Ammon's horn (tissue), 1 donor: ENCODE results near the gene PDLIM7.
"Not testable (repeated sequence)": the region's sequence is repeated elsewhere in the genome, so short reads cannot be mapped to it uniquely, and the experiment has no call there.

ENCODE experiments used
- DNase-seq: peaks from one replicate; pipeline ENCODE4 v3.0.0-alpha.2; 2016; ENCODE audit warnings: low spot score

Gene PDLIM7, protein sequence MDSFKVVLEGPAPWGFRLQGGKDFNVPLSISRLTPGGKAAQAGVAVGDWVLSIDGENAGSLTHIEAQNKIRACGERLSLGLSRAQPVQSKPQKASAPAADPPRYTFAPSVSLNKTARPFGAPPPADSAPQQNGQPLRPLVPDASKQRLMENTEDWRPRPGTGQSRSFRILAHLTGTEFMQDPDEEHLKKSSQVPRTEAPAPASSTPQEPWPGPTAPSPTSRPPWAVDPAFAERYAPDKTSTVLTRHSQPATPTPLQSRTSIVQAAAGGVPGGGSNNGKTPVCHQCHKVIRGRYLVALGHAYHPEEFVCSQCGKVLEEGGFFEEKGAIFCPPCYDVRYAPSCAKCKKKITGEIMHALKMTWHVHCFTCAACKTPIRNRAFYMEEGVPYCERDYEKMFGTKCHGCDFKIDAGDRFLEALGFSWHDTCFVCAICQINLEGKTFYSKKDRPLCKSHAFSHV

DNA sequence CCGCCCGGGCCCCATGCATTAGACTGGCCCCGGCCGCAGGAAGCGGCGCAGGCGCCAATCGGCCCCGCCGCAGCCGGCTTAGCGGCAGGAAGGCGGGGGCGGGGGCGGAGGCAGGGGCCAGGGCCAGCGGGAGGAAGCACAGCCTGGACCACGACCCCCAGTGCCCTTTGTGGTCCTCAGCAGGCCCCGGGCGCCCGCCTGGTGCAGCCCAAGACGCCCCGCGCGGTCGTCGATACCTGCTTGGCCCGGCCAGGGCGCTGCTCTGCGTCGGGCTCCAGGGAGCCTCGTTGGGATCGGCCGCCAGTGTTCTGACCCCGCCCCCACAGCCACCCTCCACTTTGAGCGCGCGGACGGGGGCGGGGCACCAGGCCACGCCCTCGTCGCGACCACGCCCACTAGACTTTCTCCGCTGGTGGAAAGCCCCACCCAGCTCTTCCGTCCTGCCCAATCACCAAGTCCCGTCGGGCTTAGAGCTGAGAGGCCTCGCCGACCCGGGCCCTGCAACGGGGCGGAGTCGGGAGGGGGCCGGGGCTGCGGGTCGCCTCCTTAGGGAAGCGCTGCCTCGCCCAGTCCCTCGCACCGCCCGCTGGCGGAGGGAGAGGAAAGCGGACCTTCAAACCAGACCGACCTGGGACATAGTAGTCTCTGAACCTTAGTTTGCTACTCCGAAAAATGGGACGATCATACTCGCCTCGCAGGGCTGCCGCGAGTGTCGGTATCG is at the start of gene PDLIM7:
Gene PDLIM7, minus strand, starts transcription at position 313 of the 721 bp plus-strand sequence. CDS start 1,092 bp downstream, outside the sequence.
- peak; percentile 95 for DNase-seq

DNA sequence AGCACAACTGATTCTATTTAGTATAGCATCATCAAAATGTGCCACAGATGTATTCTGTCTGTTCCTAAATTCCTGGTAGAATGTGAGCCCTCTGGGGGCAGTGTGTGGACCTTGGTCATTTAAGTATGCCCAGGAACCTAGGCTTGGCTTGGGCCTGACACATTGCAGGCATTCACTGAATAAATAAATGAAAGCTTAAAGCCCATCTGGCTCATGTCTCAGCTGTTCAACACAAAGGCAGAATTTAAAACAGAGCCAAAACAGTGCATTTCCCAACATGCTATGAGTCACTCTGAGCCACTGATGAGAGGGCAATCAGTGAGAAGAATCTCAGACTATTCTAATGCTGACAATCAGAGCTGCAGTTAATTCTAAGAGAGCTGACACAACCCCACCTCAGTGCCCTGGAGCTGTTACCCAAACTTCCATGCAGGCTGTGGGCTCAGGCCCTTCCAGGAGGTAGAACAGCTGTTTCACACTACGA is 48.9 kb upstream of the PDLIM7 start:
- DNase-seq: peak; percentile 80

DNA sequence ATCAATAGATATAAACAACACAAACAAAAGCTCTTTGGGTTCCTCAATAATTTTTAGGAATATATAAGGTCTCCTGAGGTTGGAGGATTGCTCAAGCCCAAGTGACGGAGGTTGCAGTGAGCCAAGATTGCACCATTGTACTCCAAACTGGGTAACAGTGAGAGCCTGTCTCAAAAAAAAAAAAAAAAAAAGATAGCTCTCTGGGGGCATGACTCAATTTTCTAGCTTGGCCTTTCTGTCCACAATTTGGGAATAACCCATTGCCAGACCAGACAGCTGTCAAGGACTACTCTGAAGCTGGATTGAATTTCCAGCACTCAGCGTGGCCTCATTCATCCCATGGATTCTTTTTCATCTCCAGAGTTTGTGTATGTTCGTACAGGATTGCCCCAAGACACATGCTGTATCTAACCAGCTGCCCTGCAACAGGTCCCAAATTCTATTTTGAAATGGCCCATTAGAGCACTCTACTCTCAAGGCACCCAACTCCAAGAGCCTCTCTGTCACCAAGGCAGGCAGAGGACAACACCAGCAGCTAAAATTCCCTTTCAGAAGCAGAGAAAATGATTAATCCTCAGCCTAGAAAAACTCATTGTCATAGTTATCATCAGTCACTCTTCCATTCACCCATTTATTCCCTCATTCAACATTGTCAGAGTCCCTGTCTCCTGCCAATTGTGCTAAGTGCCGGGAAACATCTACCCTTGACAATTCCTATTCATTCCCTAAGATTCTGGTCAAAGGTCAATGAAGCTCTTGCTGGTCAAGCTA is 48.3 kb upstream of the PDLIM7 start:
- no peak for DNase-seq

DNA sequence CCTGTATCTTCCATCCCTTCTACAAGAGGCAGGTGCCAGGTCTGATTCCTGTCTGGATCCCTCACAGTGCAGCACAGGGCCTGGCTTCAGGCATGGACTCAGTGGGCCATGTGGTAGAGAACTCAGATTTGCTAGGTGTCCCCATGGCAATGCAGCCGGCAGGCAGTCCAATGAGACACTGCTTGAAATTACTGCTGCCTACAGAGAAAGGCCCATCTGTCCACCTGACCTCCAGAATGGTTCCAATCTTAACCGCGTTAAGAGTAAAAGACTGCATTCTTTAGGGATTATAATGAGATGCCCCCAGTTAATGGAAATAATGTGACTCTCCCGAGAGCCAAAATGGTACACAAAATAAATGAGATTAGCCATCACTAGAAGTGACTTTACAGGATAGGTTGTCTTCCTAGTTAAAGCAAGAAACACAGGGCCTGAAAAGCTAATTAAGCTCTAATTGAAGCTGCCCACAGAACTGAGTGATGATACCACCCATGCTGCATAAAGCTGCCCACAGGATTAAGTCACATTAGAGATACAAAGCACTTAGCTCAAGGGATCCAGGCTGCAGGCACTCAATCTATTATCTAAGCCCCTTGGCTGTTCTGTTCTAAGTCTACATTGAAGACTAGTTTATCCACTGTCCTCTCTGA is 45.5 kb upstream of the PDLIM7 start:
- no peak for DNase-seq

DNA sequence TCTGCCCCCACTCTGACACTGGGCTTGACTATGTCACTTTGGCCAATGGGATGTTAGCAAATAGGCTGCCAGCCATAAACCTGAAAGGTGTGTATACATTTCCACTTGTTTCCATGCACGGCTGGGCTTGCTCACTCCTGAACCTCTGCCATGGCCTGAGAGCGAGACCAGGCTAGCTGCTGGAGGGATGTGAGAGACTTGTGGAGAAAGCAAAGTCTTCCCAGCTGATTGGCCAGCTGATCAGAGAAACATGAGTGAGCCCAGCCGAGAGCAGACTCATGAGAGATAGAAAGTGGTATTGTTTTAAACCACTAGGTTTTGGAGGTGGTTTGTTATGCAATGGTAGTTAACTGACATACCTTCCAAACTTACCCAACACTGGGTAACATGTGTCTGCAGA is 43.0 kb upstream of the PDLIM7 start:
- no peak for DNase-seq

DNA sequence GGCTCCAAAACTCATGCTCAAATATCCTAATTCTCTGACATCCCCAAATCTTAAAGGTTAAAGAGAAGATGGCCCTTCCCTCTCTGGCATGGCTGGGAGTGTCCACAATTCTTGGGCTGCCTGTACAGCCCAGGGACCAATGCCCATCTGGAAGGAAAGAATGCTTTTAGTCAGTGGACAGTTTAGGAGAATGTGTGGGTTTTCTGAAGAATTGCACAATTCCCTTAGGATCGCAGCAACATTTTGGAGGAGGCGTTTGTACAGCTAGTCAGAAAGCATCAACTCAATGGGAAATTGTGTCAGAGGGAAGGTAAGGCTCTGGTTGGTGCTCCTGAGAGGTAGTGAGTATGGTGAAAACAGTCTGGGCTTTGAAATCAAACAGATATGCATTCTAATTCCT is 42.0 kb upstream of the PDLIM7 start:
- no peak for DNase-seq

DNA sequence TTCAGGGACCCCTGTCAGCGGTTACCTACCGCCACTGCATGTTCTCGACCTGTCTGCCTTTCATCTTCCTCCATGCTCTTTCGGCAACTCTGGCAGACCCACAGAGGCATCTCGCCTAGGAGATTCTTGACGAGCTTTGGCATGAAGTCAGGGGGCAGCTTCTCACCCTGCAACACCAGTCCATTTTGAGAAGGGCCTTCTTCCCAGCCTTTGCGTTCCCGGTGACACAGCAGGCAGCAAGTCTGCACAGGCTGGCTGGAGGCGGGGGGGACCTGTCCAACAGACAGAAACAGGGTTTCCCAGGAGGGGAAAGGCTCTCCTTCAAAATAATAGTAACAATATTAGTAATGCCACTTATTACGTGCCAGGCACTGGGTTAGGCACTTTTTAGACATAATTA is 41.5 kb upstream of the PDLIM7 start:
- no peak for DNase-seq

DNA sequence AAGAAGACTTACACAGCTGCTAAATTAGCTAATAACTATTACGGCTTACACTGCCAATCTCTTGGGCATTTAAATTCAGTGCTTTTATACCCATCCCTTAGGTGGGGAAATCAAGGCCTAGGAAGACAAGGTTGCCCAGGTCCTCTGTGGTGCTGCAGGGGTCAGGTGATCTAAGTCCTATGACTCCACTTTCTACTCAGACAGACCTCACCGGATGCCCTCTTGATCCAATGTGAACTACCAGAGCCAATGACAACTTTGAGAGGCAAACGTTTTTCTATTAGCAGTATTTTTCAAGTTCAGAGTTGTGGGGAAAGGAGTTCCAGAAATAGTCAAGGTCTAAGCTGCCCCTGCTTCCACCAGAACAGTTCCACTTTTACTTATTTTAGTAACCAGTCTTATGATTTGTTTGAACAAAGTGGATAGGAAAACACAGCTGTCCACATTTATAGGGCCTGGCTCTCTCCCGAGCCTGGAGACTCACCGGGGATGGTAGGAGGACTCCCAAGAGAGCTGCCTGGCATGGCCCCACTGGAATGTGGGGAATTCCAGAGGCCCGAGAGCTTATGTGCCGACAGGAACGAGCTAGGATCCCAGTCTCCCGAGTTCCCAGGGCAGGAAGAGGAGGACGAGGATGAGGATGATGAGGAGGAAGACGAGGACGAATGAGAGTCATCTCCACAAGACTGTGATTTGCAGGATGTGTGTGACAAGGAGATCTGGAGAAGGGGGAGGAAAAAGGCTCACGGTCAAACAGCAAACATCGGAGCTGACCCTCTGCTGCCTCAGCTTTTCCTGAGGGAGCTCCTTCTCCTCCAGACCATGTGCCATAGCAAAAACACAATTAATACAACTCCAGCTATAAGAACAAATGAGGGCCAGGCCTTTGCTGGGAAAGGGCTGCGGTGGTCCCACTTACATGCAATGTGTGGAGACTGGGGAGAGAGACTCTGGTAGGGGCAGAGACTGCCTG is 40.3 kb upstream of the PDLIM7 start:
- no peak for DNase-seq

DNA sequence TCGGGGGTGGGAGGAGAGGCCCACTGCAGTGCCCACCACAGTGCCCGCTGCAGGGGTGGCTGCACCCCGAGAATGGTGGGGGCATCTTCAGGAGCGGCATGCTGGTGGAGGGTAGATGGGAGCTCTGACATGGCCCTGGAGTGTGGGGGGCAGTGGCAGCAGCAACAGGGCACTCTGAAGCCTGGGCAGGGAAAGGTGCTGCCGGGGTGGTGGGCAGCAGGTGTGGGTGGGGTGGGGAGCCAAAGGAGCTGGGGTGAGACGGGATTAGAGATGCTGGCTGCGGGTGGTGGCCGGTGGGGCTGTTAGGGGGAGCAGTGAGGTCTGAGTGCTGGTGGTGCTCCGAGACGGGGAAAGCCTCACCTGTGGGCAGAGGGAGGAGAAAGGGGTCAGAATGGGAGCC is 39.0 kb upstream of the PDLIM7 start:
- DNase-seq: no peak

DNA sequence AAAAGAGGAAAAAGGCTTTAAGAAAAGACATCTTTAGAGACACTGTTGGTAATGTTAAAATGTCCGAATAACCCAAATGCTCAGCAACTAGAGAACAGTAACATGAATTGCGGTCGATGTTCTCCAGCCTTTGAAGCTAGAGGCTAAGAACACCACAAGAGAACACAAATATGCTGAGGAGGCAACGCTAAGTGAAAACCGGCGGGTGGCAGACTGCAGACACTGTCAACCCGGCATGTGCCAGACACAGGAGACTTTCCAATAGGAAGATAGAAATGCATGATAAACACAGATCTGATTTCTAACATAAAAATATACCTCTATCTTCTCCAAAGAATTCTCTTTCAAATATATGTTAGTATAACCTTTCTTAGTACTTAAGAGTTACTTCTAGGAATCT is 37.7 kb upstream of the PDLIM7 start:
- peak; percentile 58 for DNase-seq

DNA sequence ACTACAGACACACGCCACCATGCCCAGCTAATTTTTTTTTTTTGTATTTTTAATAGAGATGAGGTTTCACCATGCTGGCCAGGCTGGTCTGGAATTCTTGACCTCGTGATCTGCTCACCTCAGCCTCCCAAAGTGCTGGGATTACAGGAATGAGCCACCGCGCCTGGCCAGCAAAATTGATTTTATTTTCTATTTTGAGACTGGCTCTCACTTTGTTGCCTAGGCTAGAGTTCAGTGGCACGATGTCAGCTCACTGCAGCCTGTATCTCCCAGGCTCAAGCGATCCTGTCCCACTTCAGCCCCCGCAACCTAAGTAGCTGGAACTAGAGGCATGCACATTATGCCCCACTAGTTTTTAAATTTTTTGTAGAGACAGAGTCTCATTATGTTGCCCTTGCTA is 37.0 kb upstream of the PDLIM7 start:
- DNase-seq: not testable (repeated sequence)

DNA sequence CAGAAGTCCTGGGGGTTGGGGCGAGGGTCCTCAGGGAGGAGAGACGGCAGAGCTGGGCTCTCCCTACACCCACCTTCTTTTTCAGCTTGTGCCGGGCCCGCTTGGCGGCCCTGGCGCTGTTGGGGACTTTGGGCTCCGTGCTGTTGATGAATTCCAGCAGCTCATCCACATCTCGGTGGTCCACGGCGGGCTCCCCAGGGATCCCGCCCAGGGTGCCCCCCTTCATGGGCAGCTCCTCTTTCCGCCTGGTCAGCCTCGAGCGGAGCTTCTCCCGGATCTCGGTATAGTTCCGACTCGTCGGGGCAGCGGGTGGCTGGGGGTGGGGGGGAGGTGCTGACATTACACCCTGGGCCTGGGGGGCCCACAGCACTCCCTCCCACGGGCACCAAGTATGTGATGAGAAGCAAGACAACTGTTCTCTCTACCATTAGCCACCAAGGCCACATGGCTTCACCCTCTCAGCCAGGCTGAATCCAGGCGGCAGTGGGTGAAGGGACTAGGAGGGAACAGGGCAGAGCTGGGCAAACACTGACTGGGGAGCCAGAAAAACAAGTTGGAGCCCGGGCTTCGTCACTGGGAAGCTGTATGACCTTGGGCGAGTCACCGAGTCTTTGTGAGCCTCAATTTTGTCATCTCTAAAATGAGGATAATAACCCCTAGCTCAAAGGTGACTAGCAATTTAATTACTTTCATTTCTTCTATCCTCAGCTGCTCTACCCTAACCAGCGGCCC is 34.0 kb upstream of the PDLIM7 start:
- no peak for DNase-seq

DNA sequence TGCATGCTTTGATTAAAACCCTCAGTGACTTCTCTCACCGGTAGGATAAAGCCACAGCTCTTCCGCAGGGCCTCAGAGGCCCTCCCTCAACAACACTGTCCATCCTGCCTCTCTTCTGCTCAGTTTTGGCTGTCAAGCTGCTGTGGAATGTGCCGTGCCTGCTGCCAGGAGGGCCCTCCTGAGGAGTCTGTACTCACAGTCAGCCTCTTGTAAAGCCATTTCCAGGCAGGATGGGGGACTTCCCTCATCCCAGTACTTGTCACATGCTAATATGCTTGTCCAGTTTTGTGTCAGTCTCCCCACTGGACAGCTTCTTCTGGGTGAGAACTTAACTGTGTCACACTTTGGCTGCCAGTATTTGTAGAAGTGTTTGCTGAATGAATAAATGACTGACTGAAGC is 33.2 kb upstream of the PDLIM7 start:
- no peak for DNase-seq

DNA sequence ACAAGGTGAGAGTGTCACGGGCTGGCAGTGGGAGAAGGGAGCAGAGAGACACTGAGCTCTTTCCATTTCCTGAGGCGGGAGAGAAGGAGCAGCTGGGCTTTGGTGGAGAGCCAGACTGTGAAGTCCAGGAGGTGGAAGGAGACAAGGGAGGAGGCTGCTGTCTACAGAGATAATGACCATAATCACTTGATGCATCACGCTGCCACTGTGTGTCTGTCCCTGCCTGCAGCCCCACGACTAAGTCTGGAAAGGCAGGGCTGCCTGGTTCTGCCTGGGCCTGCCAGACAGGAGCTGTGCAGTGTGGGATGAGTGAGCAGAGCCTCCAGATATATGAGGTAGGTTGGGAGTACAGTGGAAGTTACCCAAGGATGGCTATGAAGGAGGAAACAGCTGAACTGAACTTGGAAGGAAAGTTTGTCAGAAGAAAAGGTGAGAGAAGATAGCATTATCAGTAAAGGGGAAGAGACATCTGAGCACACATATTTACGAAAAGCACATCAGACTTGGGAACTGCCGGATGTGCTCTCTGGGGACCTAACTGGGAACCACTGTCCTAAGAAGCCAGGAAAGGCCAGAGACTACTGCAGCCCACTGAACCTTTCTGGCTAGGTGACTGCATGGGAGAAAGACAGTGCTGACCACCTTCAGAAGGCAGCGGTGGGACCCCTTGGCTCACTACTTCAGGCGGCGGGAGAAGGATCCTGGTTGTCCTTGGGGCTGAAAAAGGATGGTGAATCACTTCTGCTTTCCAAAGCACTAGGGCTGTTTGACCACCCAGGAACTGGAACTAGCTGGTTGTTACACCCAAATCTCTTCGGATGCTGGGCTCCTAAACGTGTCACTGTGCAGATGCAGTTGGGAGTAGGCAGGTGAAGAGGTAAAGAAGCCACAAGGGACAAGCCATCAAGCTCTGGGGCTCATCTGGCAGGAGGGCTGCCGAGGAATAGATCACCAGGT is 32.1 kb upstream of the PDLIM7 start:
- no peak for DNase-seq

DNA sequence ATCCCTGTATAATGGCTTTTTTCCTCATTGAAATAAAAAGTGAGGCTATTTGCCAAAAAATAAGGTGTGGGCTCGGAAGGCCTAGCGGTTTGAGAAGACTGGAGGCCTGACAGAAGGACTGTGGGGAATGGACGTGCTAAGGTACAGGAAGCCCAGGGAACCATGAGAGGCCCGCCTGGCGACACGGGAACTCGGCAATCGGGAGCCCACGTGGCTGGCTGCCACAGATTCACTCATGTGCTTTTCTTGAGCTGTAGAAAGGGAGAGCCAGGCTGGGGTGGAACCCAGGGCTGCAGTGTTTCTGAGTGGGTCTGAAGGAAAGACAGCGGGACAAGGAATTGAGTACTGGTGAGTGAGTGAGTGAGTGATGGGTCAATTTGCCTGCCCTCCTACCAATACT is 31.2 kb upstream of the PDLIM7 start:
- no peak for DNase-seq

DNA sequence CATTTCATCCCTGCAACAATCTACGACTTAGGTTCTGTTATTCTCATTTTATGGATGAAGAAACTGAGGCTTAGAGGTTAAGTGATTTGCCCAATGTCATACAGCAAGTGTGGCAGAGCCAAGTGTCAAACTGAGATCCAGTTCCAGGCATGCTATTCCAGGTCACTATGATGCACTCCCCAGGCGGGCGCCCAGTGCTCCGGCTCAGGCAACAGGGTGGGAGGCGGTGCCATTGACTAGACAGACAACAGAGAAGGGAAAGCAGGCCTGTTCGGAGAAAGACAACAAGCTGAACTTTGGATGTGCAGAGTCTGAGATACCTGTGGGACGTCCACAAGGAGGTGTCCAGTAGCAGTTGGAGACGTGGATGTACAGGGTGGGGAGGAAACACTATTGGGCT is 30.2 kb upstream of the PDLIM7 start:
- no peak for DNase-seq

DNA sequence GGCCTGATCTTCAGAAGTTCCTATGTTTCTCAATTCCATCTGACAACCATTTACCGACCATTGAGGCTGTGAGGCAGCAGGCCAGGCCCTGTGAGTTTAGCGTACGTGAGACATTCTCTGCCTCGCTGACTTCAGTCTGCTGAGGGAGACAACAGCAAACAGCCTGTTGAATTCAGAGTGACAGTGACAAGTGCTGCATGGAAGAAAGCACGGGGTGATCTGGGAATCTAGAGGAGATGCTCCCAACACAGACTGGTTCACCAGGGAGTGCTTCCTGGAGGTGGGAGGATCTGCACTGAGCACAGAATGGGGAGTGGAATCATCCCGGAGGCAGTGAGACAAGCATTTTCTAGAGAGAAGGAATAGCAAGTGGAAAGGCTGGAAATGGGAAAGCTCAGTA is 29.4 kb upstream of the PDLIM7 start:
- DNase-seq: no peak

DNA sequence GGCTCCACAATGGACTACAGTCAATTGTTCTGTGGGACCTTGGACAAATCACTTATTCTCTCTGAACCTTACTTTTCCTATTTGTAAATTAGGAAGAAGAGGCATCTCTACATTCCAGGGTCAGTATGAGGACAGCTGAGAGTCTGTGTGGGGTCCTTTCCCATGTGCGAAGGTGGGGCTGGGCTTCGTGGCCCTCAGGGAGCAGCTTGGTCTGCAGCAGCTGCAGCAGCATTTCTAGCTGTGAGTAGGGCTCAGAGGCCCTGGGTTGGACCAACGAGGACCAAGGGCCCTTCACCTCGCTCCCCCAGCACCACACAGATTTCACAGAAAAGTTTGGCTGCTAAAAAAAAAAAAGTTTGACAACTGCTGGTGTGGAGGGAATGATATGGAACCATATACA is 28.8 kb upstream of the PDLIM7 start:
- no peak for DNase-seq
